Thymus (tissue), 11 donors: ENCODE data around the gene CDC42EP3. TPM values are rescaled to one million over a fixed set of nuclear protein-coding genes. Genes with fewer than 3 reads are reported as not detected.

Experiments
- DNase-seq, 9 donors: peaks; one replicate each; pipeline ENCODE4 v3.0.0-alpha.2; 2013; ENCODE audit warnings: low spot score in 9 of 9, low read depth in 6 of 9, missing footprints in 1 of 9
- H3K27ac ChIP-seq, 2 donors: one replicate each; pipeline ENCODE4 v1.5.1; 2013; ENCODE audit warnings: control low read depth in 1 of 2, low read depth in 1 of 2, low read length in 1 of 2, mild to moderate bottlenecking in 1 of 2, moderate library complexity in 1 of 2
- H3K27me3 ChIP-seq, 2 donors: one replicate each; pipeline ENCODE4 v1.5.1; 2013; ENCODE audit warnings: low read length in 1 of 2; ENCODE audit not compliant: control insufficient read depth in 2 of 2, insufficient read depth in 1 of 2
- H3K36me3 ChIP-seq, 2 donors: one replicate each; pipeline ENCODE4 v1.5.1; 2013; ENCODE audit warnings: low read length in 1 of 2, mild to moderate bottlenecking in 1 of 2, moderate library complexity in 1 of 2; ENCODE audit not compliant: control insufficient read depth in 2 of 2, insufficient read depth in 2 of 2
- H3K4me1 ChIP-seq, 2 donors: one replicate each; pipeline ENCODE4 v1.5.1; 2013; ENCODE audit warnings: low read length in 2 of 2; ENCODE audit not compliant: control insufficient read depth in 2 of 2, insufficient read depth in 2 of 2
- H3K4me3 ChIP-seq, 2 donors: one replicate each; pipeline ENCODE4 v1.5.1; 2013; ENCODE audit warnings: low read length in 2 of 2, control low read depth in 1 of 2, mild to moderate bottlenecking in 1 of 2
- H3K9me3 ChIP-seq, 2 donors: one replicate each; pipeline ENCODE4 v1.5.1; 2013; ENCODE audit warnings: low read length in 1 of 2, mild to moderate bottlenecking in 1 of 2; ENCODE audit not compliant: control insufficient read depth in 2 of 2, insufficient read depth in 1 of 2
- WGBS: extraction: QIAGEN DNeasy Blood & Tissue Kit; methylation state at CpG from one replicate; pipeline ENCODE4 v1.1.7; 2013; 5-methylcytosine and 5-hydroxymethylcytosine counted together
- polyA plus RNA-seq: library from polyadenylated mRNA; stranded (reverse); fragments of 200-250 nt; gene quantifications from one replicate; pipeline ENCODE4 v1.2.3, GENCODE V29; 2013
- total RNA-seq: library from RNA; stranded (reverse); fragments of 120-200 nt; gene quantifications from one replicate; pipeline ENCODE4 v1.2.4, GENCODE V29; 2013
- donor health status: healthy.

The CDC42EP3 gene
- total and polyA plus RNA-seq, 2 donors: 18.8 to 19.1 TPM

DNA sequence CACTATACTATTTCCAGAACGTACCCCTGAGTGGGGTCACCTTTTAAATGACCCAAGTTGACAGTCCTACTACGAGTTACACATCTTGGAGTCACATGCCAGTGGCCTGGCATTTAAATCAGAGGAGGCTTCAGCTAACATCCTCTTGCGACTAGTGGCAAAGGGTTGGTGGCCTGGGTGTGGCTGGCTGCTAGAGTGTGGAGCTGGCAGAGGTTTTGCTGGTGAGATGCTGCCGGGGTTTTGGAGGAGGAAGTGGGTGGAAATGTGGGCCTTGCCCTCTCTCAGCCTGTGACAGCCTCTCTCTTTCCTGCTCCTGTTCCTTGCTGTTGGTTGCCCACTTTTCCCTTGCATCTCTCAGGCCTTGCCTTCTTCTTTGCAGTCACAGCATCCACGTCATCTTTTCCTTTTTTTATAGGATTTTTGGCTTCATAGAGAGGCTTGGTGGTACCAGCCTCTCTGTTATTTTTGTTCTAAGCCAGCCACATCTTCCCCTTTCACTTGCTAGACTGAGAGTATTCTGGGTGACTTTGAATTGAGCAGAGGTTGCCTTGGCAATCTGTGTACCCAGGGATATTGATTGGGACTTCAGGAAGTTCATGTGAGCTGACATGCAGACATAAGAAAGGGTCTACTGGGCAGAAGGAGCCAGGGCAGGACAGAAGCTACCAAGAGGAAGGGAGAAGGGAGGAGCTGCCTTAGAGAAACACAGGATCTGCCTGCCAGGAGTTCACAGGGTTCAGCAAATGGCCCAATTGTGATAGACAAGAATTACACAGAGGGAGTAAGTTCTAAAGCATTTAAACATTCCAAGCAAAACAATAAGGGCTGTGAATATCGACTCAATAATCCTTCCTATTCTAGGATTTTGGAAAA, 55.4 kb downstream of the CDC42EP3 start:
- no peaks in the 10 kb centered on the region for H3K36me3 ChIP-seq
- peak overlapping the region; percentile 66 to 75 for H3K27ac ChIP-seq
- no peaks in the 10 kb centered on the region for H3K27me3 ChIP-seq
- 55% methylated on average over 6 of the region's 6 CpGs for WGBS
- peak in 4 of 9 donors; percentile 36 to 74 (median 48) for DNase-seq
- H3K4me3 ChIP-seq: no peak overlapping the region
- no peaks in the 10 kb centered on the region for H3K9me3 ChIP-seq
- peaks cover 13 to 19% of the 10 kb centered on the region in 2 donors for H3K4me1 ChIP-seq

DNA sequence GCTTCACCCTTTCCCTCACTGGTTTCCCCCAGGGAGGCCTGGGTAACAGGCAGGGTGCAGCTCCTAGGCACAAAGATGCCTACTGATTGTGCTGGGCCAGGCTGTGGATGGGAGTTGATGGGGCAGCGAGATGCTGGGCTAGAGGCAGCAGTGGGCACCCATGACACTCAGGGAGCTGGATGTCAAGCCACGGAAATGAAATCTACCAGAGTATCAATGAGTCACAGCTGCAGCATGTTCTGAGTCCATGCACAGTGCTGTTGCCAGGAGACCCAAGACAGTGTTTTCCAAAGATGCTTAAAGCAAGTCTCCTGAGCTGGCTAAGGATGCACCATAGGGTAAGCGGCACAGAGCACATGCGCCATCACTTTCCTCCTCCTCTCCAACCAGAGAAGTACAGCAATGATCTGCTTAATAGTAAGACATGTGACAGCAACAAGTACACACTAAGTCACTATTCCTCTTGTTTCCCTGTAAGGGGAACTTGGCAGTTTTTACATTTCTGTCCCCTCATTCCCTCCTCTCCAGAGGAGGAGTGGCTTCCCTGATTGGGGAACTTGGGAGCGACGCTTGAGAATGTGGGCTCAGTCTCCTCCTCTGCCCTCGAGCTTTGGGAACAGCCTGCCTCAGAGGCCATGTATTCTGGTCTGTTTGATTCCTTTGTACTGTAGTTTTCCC, 57.2 kb downstream of the CDC42EP3 start:
- H3K27ac ChIP-seq: no peak overlapping the region
- WGBS: 97% methylated on average over 7 of the region's 7 CpGs
- peaks cover 13 to 19% of the 10 kb centered on the region in 2 donors for H3K4me1 ChIP-seq
- H3K4me3 ChIP-seq: no peak overlapping the region
- H3K36me3 ChIP-seq: no peaks in the 10 kb centered on the region
- H3K27me3 ChIP-seq: no peaks in the 10 kb centered on the region
- no peaks in the 10 kb centered on the region for H3K9me3 ChIP-seq
- no peak for DNase-seq

DNA sequence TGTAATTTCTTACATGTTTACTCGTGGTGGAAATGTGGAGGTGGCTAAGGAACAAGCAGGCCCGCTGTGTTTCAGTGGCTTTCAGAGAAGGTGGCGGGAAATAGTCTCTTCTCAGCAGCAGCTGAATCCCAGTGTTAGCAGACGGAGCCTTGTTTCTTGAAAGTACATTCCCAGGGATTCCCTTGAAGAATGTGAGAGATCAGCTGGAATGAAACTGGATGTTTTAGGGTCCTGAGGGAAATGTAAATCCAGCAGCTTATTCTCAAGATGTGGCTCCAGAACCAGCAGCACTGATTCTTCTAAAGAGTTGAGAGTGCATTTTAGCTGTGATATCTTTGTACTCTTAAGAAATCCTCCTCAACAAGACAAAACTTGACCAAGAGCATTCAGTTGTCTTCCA, 59.1 kb downstream of the CDC42EP3 start:
- Histone ChIP-seq H3K4me3 (no peak overlapping the region), H3K4me1 (peaks cover 13 to 19% of the 10 kb centered on the region in 2 donors), H3K9me3 (no peaks in the 10 kb centered on the region), H3K27me3 (no peaks in the 10 kb centered on the region), H3K27ac (no peak overlapping the region), H3K36me3 (no peaks in the 10 kb centered on the region)
- 97% methylated on average over 4 of the region's 4 CpGs for WGBS
- DNase-seq: no peak

DNA sequence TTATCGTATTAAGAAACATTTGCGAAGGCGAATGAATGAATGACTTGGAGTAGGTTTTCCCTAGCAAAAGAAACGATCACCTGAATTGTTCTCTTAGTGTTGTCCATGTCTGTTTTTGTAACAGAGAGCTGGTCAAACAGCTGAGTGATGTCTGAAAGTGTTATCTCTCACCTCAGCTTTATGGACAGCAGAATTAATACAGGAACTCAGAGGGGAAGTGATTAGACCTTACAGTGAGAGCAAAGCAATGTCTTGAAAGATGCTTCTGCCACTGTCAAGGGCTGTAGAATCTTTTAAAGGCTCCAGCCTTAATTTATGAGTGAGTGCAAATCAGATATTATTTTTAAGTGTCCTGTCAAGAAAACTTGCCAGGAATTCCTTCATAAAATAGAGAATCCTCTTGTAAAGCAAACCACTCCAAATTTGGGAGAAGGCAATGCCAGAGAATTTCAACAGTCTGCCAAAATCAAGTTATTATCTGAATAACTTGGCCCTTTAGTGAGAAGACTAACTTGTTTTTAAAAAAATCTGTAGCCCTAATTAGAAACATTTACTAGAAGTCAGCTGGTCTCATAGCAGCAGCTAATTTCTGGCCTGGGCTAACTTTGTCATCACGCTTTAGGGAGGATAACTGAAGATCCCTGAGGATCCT, 60.7 kb downstream of the CDC42EP3 start:
- no peaks in the 10 kb centered on the region for H3K36me3 ChIP-seq
- 94% methylated on average over 5 of the region's 5 CpGs for WGBS
- DNase-seq: no peak
- H3K9me3 ChIP-seq: no peaks in the 10 kb centered on the region
- no peak overlapping the region for H3K4me3 ChIP-seq
- no peak overlapping the region for H3K27ac ChIP-seq
- H3K27me3 ChIP-seq: no peaks in the 10 kb centered on the region
- H3K4me1 ChIP-seq: peaks cover 4 to 5% of the 10 kb centered on the region in 2 donors

DNA sequence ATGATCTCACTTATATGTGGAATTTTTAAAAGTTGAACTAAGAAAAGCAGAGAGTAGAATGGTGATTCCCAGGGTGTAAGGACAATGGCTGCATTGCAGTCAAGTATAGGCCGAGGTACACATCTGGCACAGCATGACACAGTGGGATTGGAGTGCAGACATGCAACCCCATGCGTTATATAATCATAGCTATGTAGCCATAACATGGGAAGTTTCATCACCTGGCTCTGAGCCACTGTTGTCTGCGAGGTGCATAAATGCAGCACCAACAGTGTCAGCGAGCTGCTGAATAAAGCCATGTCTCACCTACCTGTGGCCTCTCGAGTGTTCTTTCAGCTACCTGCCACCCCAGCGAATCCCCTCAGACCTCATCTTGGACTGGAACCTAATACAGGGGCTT, 61.7 kb downstream of the CDC42EP3 start:
- H3K27me3 ChIP-seq: no peaks in the 10 kb centered on the region
- H3K4me3 ChIP-seq: no peak overlapping the region
- no peak overlapping the region for H3K27ac ChIP-seq
- WGBS: 97% methylated on average over 6 of the region's 6 CpGs
- no peak for DNase-seq
- H3K9me3 ChIP-seq: no peaks in the 10 kb centered on the region
- no peaks in the 10 kb centered on the region for H3K4me1 ChIP-seq
- no peaks in the 10 kb centered on the region for H3K36me3 ChIP-seq

DNA sequence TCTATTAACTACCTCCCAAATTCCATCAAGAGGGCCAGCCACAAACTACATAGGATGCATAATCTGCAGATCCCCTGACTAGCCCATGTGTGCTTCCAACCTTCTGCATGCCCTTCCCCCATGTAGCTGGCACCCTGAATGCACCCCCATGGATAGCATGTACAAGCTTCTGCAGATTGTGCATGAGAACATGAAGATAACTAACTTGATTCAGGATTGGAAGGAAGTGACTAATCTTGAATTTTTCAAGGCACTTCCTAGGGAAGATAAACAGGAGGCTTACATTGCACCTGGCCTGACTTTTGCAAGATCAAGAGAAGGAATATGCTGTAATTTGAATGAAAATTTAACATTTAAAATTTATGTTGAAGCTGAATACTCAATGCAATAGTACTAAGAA, 66.7 kb downstream of the CDC42EP3 start:
- Histone ChIP-seq H3K27me3 (no peaks in the 10 kb centered on the region), H3K9me3 (no peaks in the 10 kb centered on the region), H3K4me3 (no peak overlapping the region), H3K27ac (no peak overlapping the region), H3K36me3 (no peaks in the 10 kb centered on the region), H3K4me1 (peaks cover 0 to 12% of the 10 kb centered on the region in 2 donors)
- DNase-seq: no peak

DNA sequence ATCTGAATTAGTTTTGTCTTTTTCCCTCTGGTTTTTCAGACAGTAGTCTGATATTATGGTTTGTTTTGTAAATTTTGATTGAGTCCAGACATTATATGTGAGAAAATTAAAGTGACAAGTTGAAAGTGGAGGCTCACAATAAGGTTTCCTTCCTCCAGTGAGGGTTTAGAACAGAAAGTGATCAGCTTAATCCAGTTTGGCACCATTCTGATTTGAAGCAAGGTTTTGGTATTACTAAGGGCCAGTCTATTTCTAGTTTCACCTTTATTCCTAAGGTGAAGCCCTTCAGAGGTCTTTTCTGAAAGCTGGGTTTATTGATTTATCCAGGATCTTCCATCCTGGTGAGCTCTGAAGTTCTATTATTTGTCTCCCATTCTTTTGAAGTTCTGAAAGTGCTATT, 68.7 kb downstream of the CDC42EP3 start:
- no peak for DNase-seq
- Histone ChIP-seq H3K4me1 (peaks cover 0 to 13% of the 10 kb centered on the region in 2 donors), H3K36me3 (no peaks in the 10 kb centered on the region), H3K4me3 (no peak overlapping the region), H3K9me3 (no peaks in the 10 kb centered on the region), H3K27ac (no peak overlapping the region), H3K27me3 (no peaks in the 10 kb centered on the region)

DNA sequence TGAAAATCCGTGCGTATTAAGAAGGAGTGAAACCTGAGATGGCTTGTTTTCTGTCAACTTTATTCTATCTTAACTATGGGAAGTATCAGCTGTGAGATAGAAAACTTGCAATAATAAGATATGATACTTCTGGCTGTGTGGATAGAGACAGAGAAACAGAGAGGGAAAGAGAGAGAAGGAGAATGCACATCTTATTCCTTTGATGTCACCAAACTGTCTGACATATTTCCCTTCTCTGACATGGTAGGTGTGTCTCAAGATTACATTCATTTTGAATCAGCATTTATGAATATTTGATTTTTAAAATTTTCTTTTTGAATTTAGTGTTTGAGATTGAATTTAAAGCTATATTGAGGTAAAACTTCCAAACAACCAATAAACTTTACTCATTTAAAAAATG, 69.4 kb downstream of the CDC42EP3 start:
- WGBS: 95% methylated on average over 2 of the region's 2 CpGs
- Histone ChIP-seq H3K4me1 (peaks cover 0 to 13% of the 10 kb centered on the region in 2 donors), H3K9me3 (no peaks in the 10 kb centered on the region), H3K27ac (no peak overlapping the region), H3K4me3 (no peak overlapping the region), H3K27me3 (no peaks in the 10 kb centered on the region), H3K36me3 (no peaks in the 10 kb centered on the region)
- no peak for DNase-seq

DNA sequence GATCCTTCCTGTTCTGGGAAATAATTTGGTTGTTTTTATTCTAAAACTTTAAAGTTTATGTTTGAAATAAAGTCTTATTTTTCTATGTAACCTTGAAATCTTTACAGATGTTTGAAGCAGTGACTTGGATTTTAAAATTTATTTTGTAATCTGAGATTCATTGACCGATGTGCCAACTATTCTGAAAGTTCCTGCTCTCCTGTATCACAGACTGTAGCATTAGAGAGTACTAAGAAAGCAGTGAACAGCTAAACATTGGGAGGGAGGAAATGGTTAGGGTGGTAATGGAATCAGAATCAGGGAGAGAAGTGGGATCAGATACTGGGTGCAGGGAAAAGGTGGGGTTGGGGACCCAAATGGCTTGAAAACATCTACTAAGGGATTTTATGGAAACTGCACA, 69.9 kb downstream of the CDC42EP3 start:
- no peak overlapping the region for H3K27ac ChIP-seq
- 94% methylated on average over 1 of the region's 1 CpG for WGBS
- peaks cover 0 to 13% of the 10 kb centered on the region in 2 donors for H3K4me1 ChIP-seq
- DNase-seq: no peak
- no peaks in the 10 kb centered on the region for H3K27me3 ChIP-seq
- no peaks in the 10 kb centered on the region for H3K9me3 ChIP-seq
- H3K4me3 ChIP-seq: no peak overlapping the region
- H3K36me3 ChIP-seq: no peaks in the 10 kb centered on the region
